NAMALWA (cell line): Measurements from ENCODE around the gene TCP11L1.
"Not testable (repeated sequence)": the region's sequence is repeated elsewhere in the genome, so short reads cannot be mapped to it uniquely, and the experiment has no call there.

ENCODE experiments used
- DNase-seq: peaks from one replicate; pipeline ENCODE4 v3.0.0-alpha.2; 2015; ENCODE audit warnings: low spot score

Gene TCP11L1

GRCh38 chr11:33067294-33067693 is 27.9 kb downstream of the TCP11L1 start:
- DNase-seq = no peak

- no peak for DNase-seq
These were observed 29.4 kb downstream of the TCP11L1 start for GRCh38 chr11:33068611-33069340.

GRCh38 chr11:33072465-33072864 is 33.1 kb downstream of the TCP11L1 start:
- no peak for DNase-seq

- no peak for DNase-seq
These were observed 44.5 kb downstream of the TCP11L1 start for GRCh38 chr11:33083918-33084317.

- no peak for DNase-seq
These were observed 46.6 kb downstream of the TCP11L1 start for GRCh38 chr11:33086017-33086416.

- no peak for DNase-seq
These were observed 50.4 kb downstream of the TCP11L1 start for GRCh38 chr11:33089776-33090175.

- DNase-seq = no peak
These were observed 54.8 kb downstream of the TCP11L1 start for GRCh38 chr11:33094157-33094556.

GRCh38 chr11:33103836-33104235 is 64.5 kb downstream of the TCP11L1 start:
- no peak for DNase-seq

GRCh38 chr11:33109294-33109895 is 70.0 kb downstream of the TCP11L1 start:
- DNase-seq = no peak

- DNase-seq = no peak
These were observed 70.7 kb downstream of the TCP11L1 start for GRCh38 chr11:33110083-33110482.

- no peak for DNase-seq
These were observed 77.2 kb downstream of the TCP11L1 start for GRCh38 chr11:33116535-33116934.

GRCh38 chr11:33122696-33123095 is 83.3 kb downstream of the TCP11L1 start:
- DNase-seq = not testable (repeated sequence)
